Endothelial cell of umbilical vein (primary cell): ENCODE measurements around the gene KIAA0825.
A peak's percentile ranks its signal among the peaks of the same experiment; 100 is the strongest.

Source experiments
- EZH2 ChIP-seq: IDR thresholded peaks from 2 replicates; pipeline ENCODE4 v1.6.1; 2012; ENCODE audit warnings: borderline replicate concordance, low read depth, mild to moderate bottlenecking, moderate library complexity, low read length, inconsistent platforms; ENCODE audit not compliant: severe bottlenecking
- JUN ChIP-seq: IDR thresholded peaks from 2 replicates; pipeline ENCODE4 v1.6.1; 2011; ENCODE audit warnings: borderline replicate concordance, low read depth; ENCODE audit not compliant: insufficient read length, insufficient read depth
- POLR2A ChIP-seq: IDR thresholded peaks from 2 replicates; pipeline ENCODE4 v1.6.1; 2012; ENCODE audit warnings: low read depth, mild to moderate bottlenecking, control low read depth, low read length
- TF ChIP-seq, protein P1 (sequence below), 2 donors: IDR thresholded peaks; 1 replicate in 1 of 2; 2 replicates in 1 of 2; pipeline ENCODE4 v1.5.1; 2011; ENCODE audit warnings: low read length in 2 of 2, mild to moderate bottlenecking in 2 of 2, moderate library complexity in 2 of 2, control low read depth in 1 of 2, inconsistent platforms in 1 of 2, low read depth in 1 of 2; ENCODE audit not compliant: insufficient read depth in 1 of 2; ENCODE audit errors: extremely low read depth in 1 of 2

DNA sequence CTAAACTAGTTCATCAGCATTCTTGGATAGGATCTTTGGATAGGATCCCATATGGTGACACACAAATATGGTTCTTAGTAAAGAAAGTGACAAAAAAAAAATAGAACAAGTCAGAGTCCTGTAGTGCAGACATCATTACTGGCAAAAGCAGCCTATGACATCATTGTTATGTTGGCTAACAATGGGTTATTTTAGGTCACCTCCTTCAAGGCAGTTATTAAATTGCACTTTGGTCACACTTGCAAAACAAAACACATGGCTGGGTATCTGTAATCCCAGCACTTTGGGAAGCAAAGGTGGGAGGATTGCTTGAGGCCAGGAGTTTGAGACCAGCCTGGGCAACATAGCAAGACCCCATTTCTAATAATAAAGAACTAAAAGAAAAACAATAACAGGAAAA, 185.9 kb downstream of the KIAA0825 start:
- TF ChIP-seq, protein P1, sequence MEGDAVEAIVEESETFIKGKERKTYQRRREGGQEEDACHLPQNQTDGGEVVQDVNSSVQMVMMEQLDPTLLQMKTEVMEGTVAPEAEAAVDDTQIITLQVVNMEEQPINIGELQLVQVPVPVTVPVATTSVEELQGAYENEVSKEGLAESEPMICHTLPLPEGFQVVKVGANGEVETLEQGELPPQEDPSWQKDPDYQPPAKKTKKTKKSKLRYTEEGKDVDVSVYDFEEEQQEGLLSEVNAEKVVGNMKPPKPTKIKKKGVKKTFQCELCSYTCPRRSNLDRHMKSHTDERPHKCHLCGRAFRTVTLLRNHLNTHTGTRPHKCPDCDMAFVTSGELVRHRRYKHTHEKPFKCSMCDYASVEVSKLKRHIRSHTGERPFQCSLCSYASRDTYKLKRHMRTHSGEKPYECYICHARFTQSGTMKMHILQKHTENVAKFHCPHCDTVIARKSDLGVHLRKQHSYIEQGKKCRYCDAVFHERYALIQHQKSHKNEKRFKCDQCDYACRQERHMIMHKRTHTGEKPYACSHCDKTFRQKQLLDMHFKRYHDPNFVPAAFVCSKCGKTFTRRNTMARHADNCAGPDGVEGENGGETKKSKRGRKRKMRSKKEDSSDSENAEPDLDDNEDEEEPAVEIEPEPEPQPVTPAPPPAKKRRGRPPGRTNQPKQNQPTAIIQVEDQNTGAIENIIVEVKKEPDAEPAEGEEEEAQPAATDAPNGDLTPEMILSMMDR (IDR thresholded peaks at IDR 0.05; ENCODE audit: extremely low read depth in 1 of 2, insufficient read depth in 1 of 2, low read depth in 1 of 2, low read length in 2 of 2), result no peak
- no peak for TF ChIP-seq POLR2A
- peak; percentile 43 for TF ChIP-seq JUN
- no peak for TF ChIP-seq EZH2
